NB4 (cell line): Measurements from ENCODE around the gene RNF32.

ENCODE experiments used
- CTCF ChIP-seq: IDR thresholded peaks from one replicate; pipeline ENCODE4 v1.5.1; 2012; ENCODE audit warnings: low read depth, low read length
- MAX ChIP-seq: IDR thresholded peaks from 2 replicates; pipeline ENCODE4 v1.6.1; 2011; ENCODE audit warnings: low read depth, low read length

GRCh38 chr7:156614434-156615264 lies 25.9 kb upstream of the RNF32 start:
- TF ChIP-seq CTCF, result no peak
- no peak for TF ChIP-seq MAX
